HG03066 (cell line): ENCODE data around the gene C14orf39.

ENCODE experiments used
- ATAC-seq: cut with Tn5 transposase; IDR thresholded peaks from one replicate; pipeline ENCODE4 v1.9.1; 2021; ENCODE audit warnings: low read depth; ENCODE audit not compliant: unreplicated experiment

C14orf39 gene, protein sequence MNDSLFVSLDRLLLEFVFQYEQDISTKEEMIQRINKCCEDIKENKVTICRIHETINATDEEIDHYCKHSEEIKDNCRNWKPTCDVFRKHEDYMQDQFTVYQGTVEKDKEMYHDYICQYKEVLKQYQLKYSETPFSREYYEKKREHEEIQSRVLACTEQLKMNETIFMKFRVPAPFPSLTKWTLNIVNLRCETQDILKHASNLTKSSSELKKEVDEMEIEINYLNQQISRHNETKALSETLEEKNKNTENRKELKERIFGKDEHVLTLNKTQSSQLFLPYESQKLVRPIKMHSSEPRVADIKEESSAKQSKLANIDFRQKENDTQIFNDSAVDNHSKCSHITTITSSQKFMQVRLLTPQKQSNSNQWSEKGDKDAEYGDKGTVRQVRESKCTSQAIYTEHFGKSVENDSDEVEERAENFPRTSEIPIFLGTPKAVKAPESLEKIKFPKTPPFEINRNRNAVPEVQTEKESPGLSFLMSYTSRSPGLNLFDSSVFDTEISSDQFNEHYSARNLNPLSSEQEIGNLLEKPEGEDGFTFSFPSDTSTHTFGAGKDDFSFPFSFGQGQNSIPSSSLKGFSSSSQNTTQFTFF

DNA sequence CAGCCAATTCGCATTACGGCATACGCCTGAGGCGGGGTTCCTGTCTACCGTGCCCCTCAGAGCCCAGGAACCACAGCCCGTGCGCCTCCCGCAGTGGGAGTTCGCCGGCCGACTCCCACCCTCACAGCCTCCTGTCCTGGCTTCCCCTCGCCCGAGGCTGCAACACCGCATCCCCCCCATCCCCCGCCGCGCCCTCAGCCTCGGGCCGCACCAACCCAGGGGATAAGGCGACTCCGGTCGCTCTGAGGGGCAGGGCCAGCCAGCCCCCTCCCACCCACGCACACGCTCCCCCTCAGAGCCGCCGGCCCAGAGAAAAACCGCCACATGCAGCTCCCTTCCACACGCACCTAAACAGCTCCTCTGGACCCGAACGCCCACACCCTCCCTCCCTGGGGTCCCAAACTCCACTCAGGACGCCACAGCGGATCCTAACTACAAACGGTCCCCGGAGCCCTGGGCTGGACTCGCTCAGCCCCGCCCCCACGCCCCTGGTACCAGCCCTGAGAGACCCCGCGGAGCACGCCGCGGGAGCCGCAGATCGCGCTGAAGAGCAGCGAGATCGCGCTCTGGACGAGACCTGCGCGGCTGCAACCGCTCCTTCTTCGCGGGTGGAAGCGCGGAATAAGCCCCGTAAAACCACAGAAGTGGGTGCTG lies at the start of gene C14orf39:
Gene C14orf39 (minus strand): TSS at position 466 of the 654 bp plus-strand sequence. CDS start 985 bp downstream, outside the sequence.
- ATAC-seq, result no peak

GRCh38 chr14:60532442-60532841 lies 46.6 kb upstream of the C14orf39 start:
- no peak for ATAC-seq

- ATAC-seq, result no peak
These were observed 29.8 kb upstream of the C14orf39 start for GRCh38 chr14:60515511-60516289.

GRCh38 chr14:60514741-60515491 lies 29.1 kb upstream of the C14orf39 start:
- ATAC-seq, result no peak

- ATAC-seq, result no peak
These were observed 28.5 kb upstream of the C14orf39 start for GRCh38 chr14:60514378-60514740.

GRCh38 chr14:60512973-60513571 lies 27.2 kb upstream of the C14orf39 start:
- no peak for ATAC-seq

DNA sequence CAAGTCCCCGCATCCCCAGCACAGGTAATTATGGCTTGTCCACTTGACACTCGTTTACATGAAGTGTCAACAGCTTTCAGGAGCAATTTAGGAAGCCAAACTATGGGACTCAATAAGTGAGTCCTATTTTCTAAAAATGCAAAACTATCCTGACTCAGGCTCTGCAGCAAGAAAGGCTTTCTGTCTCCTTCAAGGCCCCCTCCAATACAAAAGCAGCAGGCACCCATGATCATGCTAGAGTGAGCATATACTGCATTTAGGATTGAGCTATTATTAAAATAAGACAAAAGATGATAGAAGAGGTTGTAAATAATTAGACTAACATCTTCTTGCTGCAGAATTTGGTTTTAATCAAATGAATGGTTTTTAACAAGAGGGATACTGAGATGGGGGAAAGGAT lies 26.3 kb upstream of the C14orf39 start:
- no peak for ATAC-seq

- ATAC-seq, result no peak
These were observed 25.2 kb upstream of the C14orf39 start for GRCh38 chr14:60510951-60511599.

DNA sequence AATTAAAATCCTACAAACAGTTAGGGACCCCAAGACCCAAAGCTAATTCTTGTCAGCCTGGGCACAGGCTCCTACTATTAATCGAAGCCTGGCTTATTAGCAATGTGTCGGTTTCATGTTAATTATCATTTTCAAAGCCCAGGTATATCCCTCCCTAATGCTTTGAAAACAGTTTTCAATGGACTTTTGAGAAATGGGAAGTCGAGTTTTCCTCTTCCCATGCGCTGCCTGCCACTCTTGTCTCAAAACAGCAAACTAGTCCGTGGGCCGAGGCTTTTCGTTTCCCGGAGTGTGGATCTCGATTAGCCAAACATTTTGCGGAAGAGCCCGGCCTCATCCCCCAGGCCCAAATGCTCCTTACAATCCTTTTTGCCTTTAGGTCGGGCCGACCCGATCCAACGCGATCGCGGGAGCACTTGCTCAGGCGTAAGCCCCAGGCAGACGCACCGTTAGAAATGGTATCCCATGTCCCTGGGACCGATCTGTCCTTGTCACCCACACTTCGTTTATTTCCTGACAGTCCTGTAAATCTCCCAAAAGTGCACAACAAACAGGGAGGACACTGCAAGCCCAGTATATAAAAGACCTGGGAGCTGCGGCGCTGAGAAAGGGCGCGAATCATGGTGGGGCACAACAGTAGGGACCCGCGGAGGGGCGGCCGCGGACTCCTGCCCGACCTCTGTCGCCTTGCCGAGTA lies 24.5 kb upstream of the C14orf39 start:
- no peak for ATAC-seq

DNA sequence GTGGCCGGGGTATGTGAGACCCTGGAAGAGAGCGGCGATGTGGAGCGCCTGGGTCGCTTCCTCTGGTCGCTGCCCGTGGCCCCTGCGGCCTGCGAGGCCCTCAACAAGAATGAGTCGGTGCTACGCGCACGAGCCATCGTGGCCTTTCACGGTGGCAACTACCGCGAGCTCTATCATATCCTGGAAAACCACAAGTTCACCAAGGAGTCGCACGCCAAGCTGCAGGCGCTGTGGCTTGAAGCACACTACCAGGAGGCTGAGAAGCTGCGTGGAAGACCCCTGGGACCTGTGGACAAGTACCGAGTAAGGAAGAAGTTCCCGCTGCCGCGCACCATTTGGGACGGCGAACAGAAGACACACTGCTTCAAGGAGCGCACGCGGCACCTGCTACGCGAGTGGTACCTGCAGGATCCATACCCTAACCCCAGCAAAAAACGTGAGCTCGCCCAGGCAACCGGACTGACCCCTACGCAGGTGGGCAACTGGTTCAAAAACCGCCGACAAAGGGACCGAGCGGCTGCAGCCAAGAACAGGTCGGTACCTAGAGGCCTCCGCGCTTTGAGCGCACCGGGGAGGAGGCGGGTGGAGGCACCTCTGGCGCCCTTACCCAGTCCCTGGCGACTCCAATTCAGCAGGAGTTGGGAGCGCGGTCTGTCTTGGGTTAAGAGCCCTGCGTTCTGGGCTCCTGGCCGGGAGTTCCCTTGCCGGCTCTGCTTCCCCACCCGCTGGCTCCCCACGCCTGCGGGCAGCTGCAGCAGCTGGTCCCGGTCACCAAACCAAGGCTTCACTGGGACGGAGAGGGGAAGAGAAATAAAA lies 23.8 kb upstream of the C14orf39 start:
- no peak for ATAC-seq

DNA sequence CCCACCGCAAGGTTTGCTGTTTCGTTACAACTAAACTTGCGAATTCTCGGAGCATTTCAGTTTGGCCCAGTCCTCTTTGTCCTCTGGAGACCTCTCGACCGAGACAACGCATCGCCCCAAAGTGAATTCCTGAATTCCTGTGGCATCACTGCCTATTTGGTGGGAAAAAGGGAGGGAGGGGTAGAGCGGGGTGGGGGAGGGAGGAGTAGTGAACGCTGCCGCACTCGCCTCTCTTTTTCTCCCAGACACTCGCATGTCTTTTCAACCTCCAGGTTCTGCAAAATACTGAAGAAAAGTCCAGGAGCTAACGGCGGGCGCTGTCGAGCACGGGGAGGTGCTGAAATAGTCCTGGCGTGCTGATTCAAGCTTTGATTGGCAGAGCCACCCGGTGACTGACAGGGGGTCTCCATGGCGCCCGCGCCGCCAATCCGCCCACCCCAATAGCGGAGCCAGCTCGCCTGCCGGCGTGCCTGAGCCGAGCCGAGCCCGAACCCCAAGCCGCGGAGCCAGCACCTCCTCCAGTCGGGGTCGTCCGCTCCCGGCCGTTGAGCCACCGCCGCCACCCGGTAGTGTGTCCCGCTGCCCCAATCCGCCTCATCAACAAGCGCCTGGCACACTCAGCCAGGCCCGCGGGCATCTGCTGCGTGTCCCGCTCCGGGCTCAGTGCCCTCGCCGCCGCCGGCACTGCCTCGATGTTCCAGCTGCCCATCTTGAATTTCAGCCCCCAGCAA lies 23.0 kb upstream of the C14orf39 start, which contains the start of gene SIX6:
Gene SIX6 (plus strand): TSS at position 440 of the 731 bp plus-strand sequence. CDS start 253 bp downstream, at position 693.
- ATAC-seq, result no peak

DNA sequence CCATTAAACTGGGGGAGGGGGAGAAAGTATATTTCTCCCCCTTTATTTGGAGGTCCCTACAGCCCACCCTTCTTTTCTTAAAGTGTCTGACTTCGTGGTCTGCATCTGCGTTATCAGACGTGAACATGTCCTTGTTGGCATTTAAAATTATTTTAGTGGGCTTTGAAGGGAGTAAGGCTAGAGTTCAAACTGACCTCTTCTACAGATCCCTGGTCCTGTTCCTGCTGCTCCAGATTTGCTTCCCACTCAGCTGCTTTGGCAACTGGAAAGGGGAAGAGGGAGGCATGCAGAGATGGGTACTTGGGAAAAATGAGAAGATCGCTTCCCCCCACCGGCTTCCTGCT lies 22.5 kb upstream of the C14orf39 start:
- ATAC-seq, result no peak

DNA sequence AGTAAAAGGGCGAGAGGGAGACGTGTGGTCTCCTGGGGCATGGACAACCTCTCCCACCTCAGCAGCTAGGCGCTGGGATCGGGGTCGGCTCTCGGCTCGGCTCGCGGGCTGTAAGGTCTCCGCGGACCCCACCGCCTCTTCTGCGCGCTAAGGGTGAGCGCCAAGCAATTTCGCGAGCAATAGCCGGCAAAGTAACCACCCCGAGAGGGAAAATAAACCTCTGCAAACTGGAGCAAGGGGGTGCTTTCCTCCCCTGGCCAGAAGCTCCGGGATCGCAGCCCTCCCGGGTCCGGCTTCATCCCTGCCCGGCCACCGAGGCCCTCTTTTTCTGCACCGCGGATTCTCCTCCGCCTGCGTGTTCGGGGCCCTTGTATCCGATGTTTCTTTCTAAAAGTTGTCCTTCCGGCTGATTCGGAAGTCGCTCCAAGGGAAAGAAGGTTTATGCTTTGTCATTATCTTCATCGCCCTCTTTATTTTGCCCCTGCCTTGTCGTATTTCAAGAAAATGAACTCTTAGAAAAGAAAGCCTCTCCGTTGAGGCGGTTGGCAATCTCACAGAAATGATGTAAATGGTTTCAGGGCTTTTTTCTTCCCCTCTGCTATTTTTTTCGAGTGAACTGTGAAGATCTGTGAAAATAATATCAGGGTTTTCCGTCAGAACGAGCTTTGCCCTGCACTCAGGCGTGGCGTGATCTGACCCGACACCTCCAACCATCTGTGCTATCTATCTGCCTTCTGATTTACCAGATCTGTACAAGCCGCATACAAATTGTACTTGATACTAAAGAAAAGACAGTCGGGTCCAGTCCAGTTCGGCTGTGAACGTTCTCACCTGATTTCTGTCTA lies 21.3 kb upstream of the C14orf39 start:
- no peak for ATAC-seq

- no peak for ATAC-seq
These were observed 20.7 kb upstream of the C14orf39 start for GRCh38 chr14:60506462-60506984.

GRCh38 chr14:60506010-60506409 lies 20.1 kb upstream of the C14orf39 start:
- ATAC-seq, result no peak

DNA sequence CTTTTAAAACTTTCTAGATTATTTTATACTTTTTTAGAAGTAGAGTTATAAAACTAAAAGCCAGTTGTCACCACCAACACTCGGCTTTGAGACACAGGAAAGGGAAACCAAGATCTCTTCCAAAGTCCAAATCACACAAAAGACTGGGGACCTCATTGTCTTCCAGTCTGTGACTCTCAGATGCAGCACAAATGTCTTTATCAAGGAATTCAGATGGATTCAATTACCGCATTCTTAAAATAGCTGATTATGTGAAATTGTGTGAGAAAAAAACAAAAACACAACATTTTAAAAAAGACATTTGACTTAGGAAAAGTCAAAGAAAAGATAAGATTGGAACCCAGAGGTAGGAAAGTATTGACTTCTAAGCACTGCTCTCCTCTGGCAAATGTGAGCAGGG lies 19.6 kb upstream of the C14orf39 start:
- no peak for ATAC-seq
